PC-3 (cell line): ENCODE measurements around the gene MOGAT3. TPM values are rescaled to one million over a fixed set of nuclear protein-coding genes. Genes with fewer than 3 reads are reported as not detected.

ENCODE experiments used
- ATAC-seq: fragments of 200-7000 bp; cut with Tn5 transposase; 2 replicates; pipeline ENCODE4 v1.9.1; 2020; ENCODE audit warnings: mild to moderate bottlenecking, moderate library complexity
- BruUV-seq: library from RNA; stranded (reverse); fragments of 400-500 nt; replicated peaks from 2 replicates; lab custom pipeline; 2021; lab: Mats Ljungman, UMichigan
- CTCF ChIA-PET: fragments of 300-600 bp; sonication (Branson Sonifier 250); formaldehyde crosslinking; loops from one replicate; lab custom pipeline; 2022; ENCODE audit warnings: antibody characterized with exemption; lab: Charles Lee
- POLR2A ChIA-PET: fragments of 300-600 bp; sonication (Branson Sonifier 250); formaldehyde crosslinking; loops from one replicate; lab custom pipeline; 2022; ENCODE audit warnings: antibody characterized with exemption; ENCODE audit not compliant: unreplicated experiment; lab: Charles Lee
- DNase-seq: peaks from one replicate; pipeline ENCODE4 v3.0.0-alpha.2; 2015
- H2AFZ ChIP-seq: fragments of 300-600 bp; sonication (generic); 2 replicates; pipeline ENCODE4 v1.6.0; 2016; ENCODE audit warnings: antibody characterized with exemption, low read length
- H3F3A ChIP-seq: fragments of 300-600 bp; sonication (generic); one replicate; pipeline ENCODE4 v1.6.0; 2017; ENCODE audit warnings: antibody characterized with exemption, low read length, control low read depth, mild to moderate bottlenecking; ENCODE audit not compliant: unreplicated experiment
- H3K27ac ChIP-seq: fragments of 300-600 bp; sonication (generic); 2 replicates; pipeline ENCODE4 v1.5.1; 2016; ENCODE audit warnings: mild to moderate bottlenecking, low read length
- H3K27me3 ChIP-seq: fragments of 300-600 bp; sonication (generic); 2 replicates; pipeline ENCODE4 v1.6.1; 2016; ENCODE audit warnings: low read length, mixed read lengths
- H3K36me3 ChIP-seq: fragments of 300-600 bp; sonication (generic); 2 replicates; pipeline ENCODE4 v1.6.1; 2016; ENCODE audit warnings: low read depth, mixed run types, low read length, mixed read lengths
- H3K4me1 ChIP-seq: fragments of 300-600 bp; sonication (generic); 2 replicates; pipeline ENCODE4 v1.5.1; 2016; ENCODE audit warnings: low read length; ENCODE audit not compliant: insufficient read depth
- H3K4me2 ChIP-seq: fragments of 300-600 bp; sonication (generic); 2 replicates; pipeline ENCODE4 v1.6.0; 2016; ENCODE audit warnings: low read length
- H3K4me3 ChIP-seq: fragments of 300-600 bp; sonication (generic); 2 replicates; pipeline ENCODE4 v1.5.1; 2016; ENCODE audit warnings: mild to moderate bottlenecking, low read length, mixed read lengths
- H3K79me2 ChIP-seq: fragments of 300-600 bp; sonication (generic); 2 replicates; pipeline ENCODE4 v1.6.1; 2017; ENCODE audit warnings: low read length, mixed read lengths
- H3K9ac ChIP-seq: fragments of 300-600 bp; sonication (generic); 2 replicates; pipeline ENCODE4 v1.6.0; 2016; ENCODE audit warnings: mild to moderate bottlenecking, low read length
- H3K9me2 ChIP-seq: fragments of 300-600 bp; sonication (generic); replicated peaks from 2 replicates; pipeline ENCODE4 v1.6.1; 2016; ENCODE audit warnings: mixed run types, low read length, mixed read lengths
- H3K9me3 ChIP-seq: fragments of 300-600 bp; sonication (generic); 2 replicates; pipeline ENCODE4 v1.6.1; 2016; ENCODE audit warnings: low read length, mixed read lengths
- H4K20me1 ChIP-seq: fragments of 300-600 bp; sonication (generic); 2 replicates; pipeline ENCODE4 v1.6.1; 2016; ENCODE audit warnings: low read length, mixed read lengths
- CTCF ChIP-seq: fragments of 300-600 bp; sonication (generic); conservative IDR thresholded peaks from 2 replicates; pipeline ENCODE4 v1.5.1; 2017; ENCODE audit warnings: antibody characterized with exemption, low read depth, mild to moderate bottlenecking, low read length
- EZH2 ChIP-seq: fragments of 300-600 bp; sonication (generic); IDR thresholded peaks from one replicate; pipeline ENCODE4 v1.6.1; 2017; ENCODE audit warnings: antibody characterized with exemption, mild to moderate bottlenecking, low read length; ENCODE audit not compliant: unreplicated experiment
- EZH2phosphoT487 ChIP-seq: fragments of 300-600 bp; sonication (generic); IDR thresholded peaks from 2 replicates; pipeline ENCODE4 v1.6.1; 2018; ENCODE audit warnings: mild to moderate bottlenecking, antibody characterized with exemption, low read length, borderline replicate concordance
- intact Hi-C: fragments of 100-400 bp; cut with micrococcal nuclease; formaldehyde crosslinking; loops from 2 replicates; pipeline ENCODE4 v1.9.0; 2023
- total RNA-seq: library from RNA; depleted of rRNA; stranded (reverse); fragments of >200 nt; gene quantifications from 2 replicates; pipeline ENCODE4 v1.2.3, GENCODE V29; 2014

Gene MOGAT3
- total RNA-seq, 1 experiment from 2014 or later: not detected

- ATAC-seq (no peak), DNase-seq (no peak)
- Histone ChIP-seq H4K20me1 (no peaks in the 10 kb centered on the region), H3K9me3 (no peaks in the 10 kb centered on the region), H3K36me3 (no peaks in the 10 kb centered on the region), H3K4me1 (peaks cover 49% of the 10 kb centered on the region), H3K27me3 (peaks cover 40% of the 10 kb centered on the region), H3K27ac (no peak overlapping the region), H3K9ac (no peak overlapping the region), H3K9me2 (no peaks in the 10 kb centered on the region), H3K79me2 (no peaks in the 10 kb centered on the region), H3F3A (no peaks in the 10 kb centered on the region), H3K4me2 (peak overlapping the region; percentile 63), H3K4me3 (0 out of 2 replicates have a peak overlapping the region, but pooled peaks have one; percentile 11), H2AFZ (no peak overlapping the region)
- ChIA-PET POLR2A (no interaction called here), CTCF (interaction anchor here (0.7 kb wide), 1 partner anchor 125 kb away, joined by 5 read pairs; no protein-coding TSS in a partner anchor)
- BruUV-seq: no TSS peak
- intact Hi-C loops: no loop called here
- TF ChIP-seq CTCF (no peak), EZH2phosphoT487 (no peak), EZH2 (no peak)
Measured at GRCh38 chr7:101165958-101166647, 34.7 kb downstream of the MOGAT3 start.

GRCh38 chr7:101165075-101165957 is 35.5 kb downstream of the MOGAT3 start, which contains the start of gene VGF:
VGF (minus strand) TSS chr7:101165569; CDS start chr7:101164843, 726 bp downstream.
- ATAC-seq (peak; percentile 24), DNase-seq (peak; percentile 89)
- peak within 1 kb of the TSS; percentile 90 for H3K4me2 ChIP-seq
- no peaks in the 10 kb centered on the region for H3K9me3 ChIP-seq
- CTCF ChIA-PET: interaction anchor here (0.7 kb wide), 1 partner anchor 126 kb away, joined by 5 read pairs; no protein-coding TSS in a partner anchor
- TF ChIP-seq EZH2 (no peak), EZH2phosphoT487 (no peak), CTCF (no peak)
- H3K27ac ChIP-seq: no peak within 1 kb of the TSS
- H3K9ac ChIP-seq: no peak within 1 kb of the TSS
- H3K9me2 ChIP-seq: no peaks in the 10 kb centered on the region
- H3K4me1 ChIP-seq: peaks cover 56% of the 10 kb centered on the region
- BruUV-seq: no TSS peak
- no peaks in the 10 kb centered on the region for H3F3A ChIP-seq
- H3K4me3 ChIP-seq: peak within 1 kb of the TSS; percentile 67; the same call in 1 of the 2 replicates
- POLR2A ChIA-PET: interaction anchor here (0.7 kb wide), 1 partner anchor 35 kb away, joined by 6 read pairs; no protein-coding TSS in a partner anchor
- H3K79me2 ChIP-seq: no peaks in the 10 kb centered on the region
- peaks cover 33% of the 10 kb centered on the region for H3K27me3 ChIP-seq
- H3K36me3 ChIP-seq: no peaks in the 10 kb centered on the region
- intact Hi-C loops: no loop called here
- H2AFZ ChIP-seq: no peak within 1 kb of the TSS
- no peaks in the 10 kb centered on the region for H4K20me1 ChIP-seq
